Measurements from ENCODE around the gene NCBP2.

The NCBP2 gene

GRCh38 chr3:196916221-196916620 is 26.1 kb downstream of the NCBP2 start:
- H3K4me2 ChIP-seq (ENCODE audit: low read length) = no peak overlapping the region
- no peaks in the 10 kb centered on the region for H3K79me2 ChIP-seq (ENCODE audit: insufficient read depth, low read length)
- H3K4me3 ChIP-seq (ENCODE audit: low read depth, low read length, poor library complexity, severe bottlenecking) = no peak overlapping the region
- H3F3A ChIP-seq (ENCODE audit: insufficient read depth, low read length) = no peaks in the 10 kb centered on the region
- H4K20me1 ChIP-seq (ENCODE audit: insufficient read depth, low read length) = no peaks in the 10 kb centered on the region
- no peak overlapping the region for H3K27ac ChIP-seq (ENCODE audit: low read depth, low read length, poor library complexity, severe bottlenecking)
- no peak for TF ChIP-seq EZH2 (IDR thresholded peaks at IDR 0.05; ENCODE audit: borderline replicate concordance, low read length)
- TF ChIP-seq CTCF (IDR thresholded peaks at IDR 0.05; ENCODE audit: low read length) = no peak
- peaks cover 9% of the 10 kb centered on the region; the same call in 1 of the 2 replicates for H3K9me3 ChIP-seq (ENCODE audit: low read length)
- no peaks in the 10 kb centered on the region for H3K4me1 ChIP-seq (ENCODE audit: insufficient read depth, low read length, severe bottlenecking)
- H2AFZ ChIP-seq (ENCODE audit: low read length) = no peak overlapping the region
- H3K9ac ChIP-seq (ENCODE audit: low read length) = no peak overlapping the region
- H3K27me3 ChIP-seq (ENCODE audit: insufficient read depth, low read length) = no peaks in the 10 kb centered on the region
- peaks cover 33% of the 10 kb centered on the region for H3K36me3 ChIP-seq (ENCODE audit: insufficient read depth, low read length)
- H3K9me2 ChIP-seq (ENCODE audit: low read depth, low read length) = no peaks in the 10 kb centered on the region

GRCh38 chr3:196915375-196915774 is 27.0 kb downstream of the NCBP2 start:
- Histone ChIP-seq H3K79me2 (ENCODE audit: insufficient read depth, low read length) (no peaks in the 10 kb centered on the region), H3K4me2 (ENCODE audit: low read length) (no peak overlapping the region), H3K4me1 (ENCODE audit: insufficient read depth, low read length, severe bottlenecking) (no peaks in the 10 kb centered on the region), H3K9me3 (ENCODE audit: low read length) (peaks cover 9% of the 10 kb centered on the region; the same call in 1 of the 2 replicates), H3K27ac (ENCODE audit: low read depth, low read length, poor library complexity, severe bottlenecking) (no peak overlapping the region), H3K27me3 (ENCODE audit: insufficient read depth, low read length) (no peaks in the 10 kb centered on the region), H3K4me3 (ENCODE audit: low read depth, low read length, poor library complexity, severe bottlenecking) (no peak overlapping the region), H3K9me2 (ENCODE audit: low read depth, low read length) (no peaks in the 10 kb centered on the region), H4K20me1 (ENCODE audit: insufficient read depth, low read length) (no peaks in the 10 kb centered on the region), H2AFZ (ENCODE audit: low read length) (no peak overlapping the region), H3F3A (ENCODE audit: insufficient read depth, low read length) (no peaks in the 10 kb centered on the region), H3K36me3 (ENCODE audit: insufficient read depth, low read length) (peaks cover 29% of the 10 kb centered on the region), H3K9ac (ENCODE audit: low read length) (no peak overlapping the region)
- TF ChIP-seq CTCF (IDR thresholded peaks at IDR 0.05; ENCODE audit: low read length) = no peak
- TF ChIP-seq EZH2 (IDR thresholded peaks at IDR 0.05; ENCODE audit: borderline replicate concordance, low read length) = no peak

GRCh38 chr3:196914866-196915265 is 27.5 kb downstream of the NCBP2 start:
- H3K9ac ChIP-seq (ENCODE audit: low read length) = no peak overlapping the region
- no peaks in the 10 kb centered on the region for H4K20me1 ChIP-seq (ENCODE audit: insufficient read depth, low read length)
- H2AFZ ChIP-seq (ENCODE audit: low read length) = no peak overlapping the region
- peaks cover 29% of the 10 kb centered on the region for H3K36me3 ChIP-seq (ENCODE audit: insufficient read depth, low read length)
- no peak overlapping the region for H3K4me3 ChIP-seq (ENCODE audit: low read depth, low read length, poor library complexity, severe bottlenecking)
- H3F3A ChIP-seq (ENCODE audit: insufficient read depth, low read length) = no peaks in the 10 kb centered on the region
- H3K4me1 ChIP-seq (ENCODE audit: insufficient read depth, low read length, severe bottlenecking) = no peaks in the 10 kb centered on the region
- no peaks in the 10 kb centered on the region for H3K79me2 ChIP-seq (ENCODE audit: insufficient read depth, low read length)
- H3K27me3 ChIP-seq (ENCODE audit: insufficient read depth, low read length) = no peaks in the 10 kb centered on the region
- TF ChIP-seq EZH2 (IDR thresholded peaks at IDR 0.05; ENCODE audit: borderline replicate concordance, low read length) (no peak), CTCF (IDR thresholded peaks at IDR 0.05; ENCODE audit: low read length) (no peak)
- H3K27ac ChIP-seq (ENCODE audit: low read depth, low read length, poor library complexity, severe bottlenecking) = no peak overlapping the region
- no peak overlapping the region for H3K4me2 ChIP-seq (ENCODE audit: low read length)
- H3K9me3 ChIP-seq (ENCODE audit: low read length) = peaks cover 9% of the 10 kb centered on the region; the same call in 1 of the 2 replicates
- no peaks in the 10 kb centered on the region for H3K9me2 ChIP-seq (ENCODE audit: low read depth, low read length)

All from OCI-LY1 (cell line).